Hematopoietic multipotent progenitor cell treated with erythropoietin and hydrocortisone succinate and interleukin-3 and kit ligand, for 8 days (in vitro differentiated cells): ENCODE measurements around the gene TBC1D14.

ENCODE experiments used
- DNase-seq: peaks from one replicate; pipeline ENCODE4 v3.0.0-alpha.2; 2015

TBC1D14 gene

GRCh38 chr4:7025040-7025602 is 115.5 kb downstream of the TBC1D14 start:
- no peak for DNase-seq

- no peak for DNase-seq
Observed at GRCh38 chr4:7026107-7026506, 116.5 kb downstream of the TBC1D14 start.

GRCh38 chr4:7027284-7027683 is 117.7 kb downstream of the TBC1D14 start:
- DNase-seq, result no peak

GRCh38 chr4:7027913-7028312 is 118.3 kb downstream of the TBC1D14 start:
- no peak for DNase-seq

GRCh38 chr4:7029212-7029611 is 119.6 kb downstream of the TBC1D14 start:
- no peak for DNase-seq

GRCh38 chr4:7029921-7030320 is 120.3 kb downstream of the TBC1D14 start:
- DNase-seq, result no peak

- DNase-seq, result no peak
Observed at GRCh38 chr4:7030856-7031255, 121.2 kb downstream of the TBC1D14 start.

- peak; percentile 28 for DNase-seq
Observed at GRCh38 chr4:7031558-7032449, 122.2 kb downstream of the TBC1D14 start.

GRCh38 chr4:7032596-7032995 is 123.0 kb downstream of the TBC1D14 start:
- DNase-seq, result no peak

- no peak for DNase-seq
Observed at GRCh38 chr4:7034262-7035081, 124.8 kb downstream of the TBC1D14 start.

- DNase-seq, result peak; percentile 21
Observed at GRCh38 chr4:7037425-7037824, 127.8 kb downstream of the TBC1D14 start.

- no peak for DNase-seq
Observed at GRCh38 chr4:7040765-7041164, 131.1 kb downstream of the TBC1D14 start.

GRCh38 chr4:7041246-7041645 is 131.6 kb downstream of the TBC1D14 start:
- DNase-seq, result no peak

GRCh38 chr4:7041801-7042502 is 132.3 kb downstream of the TBC1D14 start:
- DNase-seq, result no peak

- DNase-seq, result peak; percentile 96
Observed at GRCh38 chr4:7042503-7043283, 133.1 kb downstream of the TBC1D14 start.

- DNase-seq, result peak; percentile 36
Observed at GRCh38 chr4:7043284-7044136, 133.9 kb downstream of the TBC1D14 start, which contains the start of gene TADA2B. TSS of gene TADA2B (plus strand) at chr4:7043372. CDS start at chr4:7043580, 208 bp downstream.

- no peak for DNase-seq
Observed at GRCh38 chr4:7044137-7044930, 134.7 kb downstream of the TBC1D14 start.

- no peak for DNase-seq
Observed at GRCh38 chr4:7045553-7045952, 135.9 kb downstream of the TBC1D14 start.

- no peak for DNase-seq
Observed at GRCh38 chr4:7045961-7046921, 136.6 kb downstream of the TBC1D14 start.
